HCT116 (cell line): ENCODE results near the gene RCBTB2. TPM values are rescaled to one million over a fixed set of nuclear protein-coding genes. Genes with fewer than 3 reads are reported as not detected.

Experiments
- ATAC-seq: fragments of 200-7000 bp; cut with Tn5 transposase; 2 replicates; pipeline ENCODE4 v1.9.1; 2020; ENCODE audit warnings: mild to moderate bottlenecking, moderate library complexity
- BruUV-seq: library from RNA; stranded (reverse); fragments of 400-500 nt; replicated peaks from 2 replicates; lab custom pipeline; 2021; lab: Mats Ljungman, UMichigan
- CTCF ChIA-PET: fragments of 300-600 bp; sonication (Branson Sonifier 250); formaldehyde crosslinking; loops from one replicate; lab custom pipeline; 2021; ENCODE audit warnings: antibody characterized with exemption; lab: Charles Lee
- POLR2A ChIA-PET: fragments of 300-600, 350-600 bp; sonication (Branson Sonifier 250); formaldehyde crosslinking; loops from one replicate; lab custom pipeline; 2021; ENCODE audit warnings: antibody characterized with exemption; lab: Charles Lee
- RAD21 ChIA-PET, 2 experiments: fragments of 300-600 bp; sonication (Branson Sonifier 250); formaldehyde crosslinking; loops; one replicate each; lab custom pipeline; 2023; ENCODE audit warnings: low total read pairs in 2 of 2; ENCODE audit not compliant: uncharacterized antibody in 2 of 2, unreplicated experiment in 2 of 2, low non-redundant PET in 1 of 2; lab: Charles Lee
- DNase-seq: peaks from one replicate; pipeline ENCODE4 v3.0.0-alpha.2; 2010; ENCODE audit warnings: low read depth, low spot score
- H2AFZ ChIP-seq: fragments of 200-600 bp; shearing (Covaris generic), sonication (generic); 2 replicates; pipeline ENCODE4 v1.6.1; 2017; ENCODE audit warnings: low read depth, mixed run types, mixed read lengths, antibody characterized with exemption, low read length; ENCODE audit not compliant: poor library complexity, severe bottlenecking
- H3K27ac ChIP-seq: 2 replicates; pipeline ENCODE4 v1.5.1; 2012; ENCODE audit warnings: low read depth, low read length
- H3K27me3 ChIP-seq: fragments of 200-600 bp; sonication (generic); 2 replicates; pipeline ENCODE4 v1.6.1; 2016; ENCODE audit warnings: mixed run types, low read length, mixed read lengths; ENCODE audit not compliant: insufficient read depth
- H3K36me3 ChIP-seq, 2 experiments: fragments of 200-500 bp in 1 of 2; fragments of 200-600 bp in 1 of 2; sonication (Bioruptor generic) in 1 of 2; sonication (generic) in 1 of 2; 2 replicates each; pipeline versions ENCODE4 v1.5.1 to v1.6.1; 2014 to 2016; ENCODE audit warnings: low read length in 2 of 2, inconsistent platforms in 1 of 2, mixed read lengths in 1 of 2, mixed run types in 1 of 2; ENCODE audit not compliant: insufficient read depth in 2 of 2, control insufficient read depth in 1 of 2
- H3K4me1 ChIP-seq, 2 experiments: fragments of 200-600 bp in 1 of 2; sonication (generic) in 1 of 2; 2 replicates each; pipeline versions ENCODE4 v1.5.1 to v1.6.1; 2012 to 2017; ENCODE audit warnings: low read length in 2 of 2, inconsistent platforms in 1 of 2, mild to moderate bottlenecking in 1 of 2, mixed read lengths in 1 of 2, mixed run types in 1 of 2, moderate library complexity in 1 of 2; ENCODE audit not compliant: insufficient read depth in 2 of 2, control insufficient read depth in 1 of 2
- H3K4me2 ChIP-seq: fragments of 200-600 bp; sonication (generic); 2 replicates; pipeline ENCODE4 v1.6.1; 2017; ENCODE audit warnings: mixed run types, low read length, mixed read lengths
- H3K4me3 ChIP-seq, 2 experiments: fragments of 200-600 bp in 1 of 2; sonication (generic) in 1 of 2; replicated peaks in 1 of 2; 2 replicates each; pipeline ENCODE4 v1.5.1; 2011 to 2016; ENCODE audit warnings: low read length in 2 of 2, control low read depth in 1 of 2, low read depth in 1 of 2, mild to moderate bottlenecking in 1 of 2, mixed read lengths in 1 of 2, mixed run types in 1 of 2
- H3K79me2 ChIP-seq: fragments of 200-600 bp; sonication (generic); 2 replicates; pipeline ENCODE4 v1.6.1; 2017; ENCODE audit warnings: mild to moderate bottlenecking, mixed run types, low read length, moderate library complexity, mixed read lengths; ENCODE audit not compliant: insufficient read depth
- H3K9ac ChIP-seq: fragments of 200-600 bp; sonication (generic); 2 replicates; pipeline ENCODE4 v1.6.1; 2016; ENCODE audit warnings: low read length, mixed read lengths
- H3K9me2 ChIP-seq: fragments of 200-600 bp; sonication (generic), shearing (Covaris generic); 2 replicates; pipeline ENCODE4 v1.6.1; 2017; ENCODE audit warnings: mixed run types, mild to moderate bottlenecking, moderate library complexity; ENCODE audit not compliant: insufficient read depth
- H3K9me3 ChIP-seq, 2 experiments: fragments of 200-500 bp in 1 of 2; fragments of 200-600 bp in 1 of 2; sonication (Bioruptor generic) in 1 of 2; sonication (generic) in 1 of 2; 2 replicates each; pipeline ENCODE4 v1.6.1; 2014 to 2017; ENCODE audit warnings: low read length in 2 of 2, mixed read lengths in 2 of 2, inconsistent platforms in 1 of 2, low read depth in 1 of 2, mild to moderate bottlenecking in 1 of 2, mixed run types in 1 of 2, moderate library complexity in 1 of 2; ENCODE audit not compliant: control insufficient read depth in 1 of 2, insufficient read depth in 1 of 2
- H4K20me1 ChIP-seq: fragments of 200-600 bp; sonication (generic), shearing (Covaris generic); 2 replicates; pipeline ENCODE4 v1.6.1; 2017; ENCODE audit warnings: mixed run types, mild to moderate bottlenecking, moderate library complexity; ENCODE audit not compliant: insufficient read depth
- ATF3 ChIP-seq: IDR thresholded peaks from 2 replicates; pipeline ENCODE4 v1.6.1; 2012
- CBX3 ChIP-seq: IDR thresholded peaks from 2 replicates; pipeline ENCODE4 v1.6.1; 2012; ENCODE audit warnings: low read depth
- CEBPB ChIP-seq: IDR thresholded peaks from 2 replicates; pipeline ENCODE4 v1.6.1; 2012; ENCODE audit warnings: low read depth
- EGR1 ChIP-seq: IDR thresholded peaks from 2 replicates; pipeline ENCODE4 v1.6.1; 2012; ENCODE audit warnings: low read depth
- ELF1 ChIP-seq: IDR thresholded peaks from 2 replicates; pipeline ENCODE4 v1.6.1; 2012; ENCODE audit warnings: low read depth, borderline replicate concordance
- EZH2 ChIP-seq: fragments of 200-600 bp; sonication (generic); IDR thresholded peaks from 2 replicates; pipeline ENCODE4 v1.6.1; 2017; ENCODE audit warnings: antibody characterized with exemption, mixed run types
- FOSL1 ChIP-seq: IDR thresholded peaks from 2 replicates; pipeline ENCODE4 v1.6.1; 2012; ENCODE audit warnings: low read depth
- JUND ChIP-seq: IDR thresholded peaks from 2 replicates; pipeline ENCODE4 v1.6.1; 2012
- POLR2AphosphoS5 ChIP-seq: IDR thresholded peaks from 2 replicates; pipeline ENCODE4 v1.6.1; 2011; ENCODE audit warnings: mild to moderate bottlenecking, low read depth, low read length, moderate library complexity
- RAD21 ChIP-seq: IDR thresholded peaks from 2 replicates; pipeline ENCODE4 v1.6.1; 2012; ENCODE audit warnings: low read depth, mild to moderate bottlenecking
- SIN3A ChIP-seq: IDR thresholded peaks from 2 replicates; pipeline ENCODE4 v1.6.1; 2012; ENCODE audit warnings: low read depth
- SP1 ChIP-seq: IDR thresholded peaks from 2 replicates; pipeline ENCODE4 v1.6.1; 2012; ENCODE audit warnings: low read depth
- SRF ChIP-seq: IDR thresholded peaks from 2 replicates; pipeline ENCODE4 v1.6.1; 2012; ENCODE audit warnings: low read depth
- TCF7L2 ChIP-seq: IDR thresholded peaks from 2 replicates; pipeline ENCODE4 v1.7.0; 2011; ENCODE audit warnings: borderline replicate concordance, inconsistent platforms; ENCODE audit not compliant: insufficient read depth, insufficient read length; ENCODE audit errors: extremely low read depth
- ZBTB33 ChIP-seq: IDR thresholded peaks from 2 replicates; pipeline ENCODE4 v1.6.1; 2011; ENCODE audit warnings: mild to moderate bottlenecking, low read length, moderate library complexity; ENCODE audit not compliant: insufficient replicate concordance; ENCODE audit errors: extremely low read depth
- ZNF274 ChIP-seq: fragments of 200-500 bp; sonication (Bioruptor generic); IDR thresholded peaks from 2 replicates; pipeline ENCODE4 v1.6.1; 2014; ENCODE audit warnings: mild to moderate bottlenecking, low read depth, low read length, inconsistent platforms
- intact Hi-C: fragments of 100-400 bp; cut with micrococcal nuclease; formaldehyde crosslinking; loops from 2 replicates; pipeline ENCODE4 v1.10.0; 2022
- total RNA-seq: library from RNA; stranded (reverse); gene quantifications from one replicate; pipeline ENCODE4 v1.2.1, GENCODE V29; 2021; ENCODE audit not compliant: unreplicated experiment
- TF ChIP-seq, protein P1 (sequence below), 3 experiments: fragments of 200-600 bp in 1 of 3; sonication (generic) in 1 of 3; IDR thresholded peaks in 2 of 3; conservative IDR thresholded peaks in 1 of 3; 2 replicates each; pipeline ENCODE4 v1.5.1; 2012 to 2017; ENCODE audit warnings: low read depth in 2 of 3, low read length in 2 of 3, antibody characterized with exemption in 1 of 3, borderline replicate concordance in 1 of 3, control low read depth in 1 of 3, mild to moderate bottlenecking in 1 of 3, mixed read lengths in 1 of 3, mixed run types in 1 of 3, moderate library complexity in 1 of 3; ENCODE audit not compliant: insufficient read depth in 1 of 3
- TF ChIP-seq, protein P2 (sequence below): IDR thresholded peaks from 2 replicates; pipeline ENCODE4 v1.6.1; 2012
- TF ChIP-seq, protein P3 (sequence below): IDR thresholded peaks from 2 replicates; pipeline ENCODE4 v1.6.1; 2012; ENCODE audit warnings: low read depth

Gene RCBTB2
- total RNA-seq, 1 experiment from 2014 or later, result 1.3 TPM

DNA sequence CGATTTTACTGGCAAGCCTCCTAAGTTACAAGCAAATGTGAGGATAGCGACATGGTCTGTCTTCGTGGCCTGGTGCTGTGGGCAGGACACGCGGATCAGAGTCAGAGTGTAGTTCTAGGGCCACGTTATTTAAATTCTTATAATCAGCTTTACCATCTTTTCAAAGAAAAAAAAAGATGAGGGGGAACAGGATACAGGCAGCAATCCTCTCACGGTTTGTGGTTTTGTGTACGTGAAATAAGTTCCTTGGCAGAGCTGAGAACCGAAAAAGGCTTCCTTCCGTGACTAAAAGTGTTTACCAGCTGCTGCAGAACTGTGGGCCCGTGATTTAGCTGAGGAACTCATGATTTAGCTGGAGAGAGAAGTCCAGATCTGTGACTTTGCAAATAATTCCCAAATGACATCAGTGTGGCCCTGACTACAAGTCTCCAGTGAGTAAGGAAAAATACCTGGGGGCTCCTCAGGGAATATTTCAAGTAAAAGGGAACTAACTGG, 27.2 kb downstream of the RCBTB2 start:
- DNase-seq (no peak), ATAC-seq (no peak)
- intact Hi-C loops, result no loop called here
- Histone ChIP-seq H3K4me1 (no peaks in the 10 kb centered on the region), H3K79me2 (no peaks in the 10 kb centered on the region), H4K20me1 (no peaks in the 10 kb centered on the region), H3K9me2 (no peaks in the 10 kb centered on the region), H3K36me3 (no peaks in the 10 kb centered on the region), H3K27ac (no peak overlapping the region), H3K9ac (no peak overlapping the region), H3K27me3 (no peaks in the 10 kb centered on the region), H3K9me3 (no peaks in the 10 kb centered on the region), H3K4me3 (no peak overlapping the region), H2AFZ (no peak overlapping the region), H3K4me2 (no peak overlapping the region)
- no TSS peak for BruUV-seq
- TF ChIP-seq ELF1 (no peak), ZBTB33 (no peak), ATF3 (no peak), EGR1 (no peak), ZNF274 (no peak), SP1 (no peak), CBX3 (no peak), FOSL1 (no peak), TCF7L2 (no peak), SRF (no peak), CEBPB (no peak), JUND (no peak), RAD21 (no peak), EZH2 (no peak), SIN3A (no peak), POLR2AphosphoS5 (no peak)
- TF ChIP-seq, protein P1, sequence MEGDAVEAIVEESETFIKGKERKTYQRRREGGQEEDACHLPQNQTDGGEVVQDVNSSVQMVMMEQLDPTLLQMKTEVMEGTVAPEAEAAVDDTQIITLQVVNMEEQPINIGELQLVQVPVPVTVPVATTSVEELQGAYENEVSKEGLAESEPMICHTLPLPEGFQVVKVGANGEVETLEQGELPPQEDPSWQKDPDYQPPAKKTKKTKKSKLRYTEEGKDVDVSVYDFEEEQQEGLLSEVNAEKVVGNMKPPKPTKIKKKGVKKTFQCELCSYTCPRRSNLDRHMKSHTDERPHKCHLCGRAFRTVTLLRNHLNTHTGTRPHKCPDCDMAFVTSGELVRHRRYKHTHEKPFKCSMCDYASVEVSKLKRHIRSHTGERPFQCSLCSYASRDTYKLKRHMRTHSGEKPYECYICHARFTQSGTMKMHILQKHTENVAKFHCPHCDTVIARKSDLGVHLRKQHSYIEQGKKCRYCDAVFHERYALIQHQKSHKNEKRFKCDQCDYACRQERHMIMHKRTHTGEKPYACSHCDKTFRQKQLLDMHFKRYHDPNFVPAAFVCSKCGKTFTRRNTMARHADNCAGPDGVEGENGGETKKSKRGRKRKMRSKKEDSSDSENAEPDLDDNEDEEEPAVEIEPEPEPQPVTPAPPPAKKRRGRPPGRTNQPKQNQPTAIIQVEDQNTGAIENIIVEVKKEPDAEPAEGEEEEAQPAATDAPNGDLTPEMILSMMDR (IDR thresholded peaks at IDR 0.05 in 2 of 3, conservative IDR thresholded peaks at IDR 0.05 in 1 of 3; ENCODE audit: borderline replicate concordance in 1 of 3, insufficient read depth in 1 of 3, low read depth in 2 of 3, low read length in 2 of 3), result no peak
- TF ChIP-seq, protein P2, sequence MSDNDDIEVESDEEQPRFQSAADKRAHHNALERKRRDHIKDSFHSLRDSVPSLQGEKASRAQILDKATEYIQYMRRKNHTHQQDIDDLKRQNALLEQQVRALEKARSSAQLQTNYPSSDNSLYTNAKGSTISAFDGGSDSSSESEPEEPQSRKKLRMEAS, result no peak
- TF ChIP-seq, protein P3, sequence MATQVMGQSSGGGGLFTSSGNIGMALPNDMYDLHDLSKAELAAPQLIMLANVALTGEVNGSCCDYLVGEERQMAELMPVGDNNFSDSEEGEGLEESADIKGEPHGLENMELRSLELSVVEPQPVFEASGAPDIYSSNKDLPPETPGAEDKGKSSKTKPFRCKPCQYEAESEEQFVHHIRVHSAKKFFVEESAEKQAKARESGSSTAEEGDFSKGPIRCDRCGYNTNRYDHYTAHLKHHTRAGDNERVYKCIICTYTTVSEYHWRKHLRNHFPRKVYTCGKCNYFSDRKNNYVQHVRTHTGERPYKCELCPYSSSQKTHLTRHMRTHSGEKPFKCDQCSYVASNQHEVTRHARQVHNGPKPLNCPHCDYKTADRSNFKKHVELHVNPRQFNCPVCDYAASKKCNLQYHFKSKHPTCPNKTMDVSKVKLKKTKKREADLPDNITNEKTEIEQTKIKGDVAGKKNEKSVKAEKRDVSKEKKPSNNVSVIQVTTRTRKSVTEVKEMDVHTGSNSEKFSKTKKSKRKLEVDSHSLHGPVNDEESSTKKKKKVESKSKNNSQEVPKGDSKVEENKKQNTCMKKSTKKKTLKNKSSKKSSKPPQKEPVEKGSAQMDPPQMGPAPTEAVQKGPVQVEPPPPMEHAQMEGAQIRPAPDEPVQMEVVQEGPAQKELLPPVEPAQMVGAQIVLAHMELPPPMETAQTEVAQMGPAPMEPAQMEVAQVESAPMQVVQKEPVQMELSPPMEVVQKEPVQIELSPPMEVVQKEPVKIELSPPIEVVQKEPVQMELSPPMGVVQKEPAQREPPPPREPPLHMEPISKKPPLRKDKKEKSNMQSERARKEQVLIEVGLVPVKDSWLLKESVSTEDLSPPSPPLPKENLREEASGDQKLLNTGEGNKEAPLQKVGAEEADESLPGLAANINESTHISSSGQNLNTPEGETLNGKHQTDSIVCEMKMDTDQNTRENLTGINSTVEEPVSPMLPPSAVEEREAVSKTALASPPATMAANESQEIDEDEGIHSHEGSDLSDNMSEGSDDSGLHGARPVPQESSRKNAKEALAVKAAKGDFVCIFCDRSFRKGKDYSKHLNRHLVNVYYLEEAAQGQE, result no peak
- RAD21 ChIA-PET, result no interaction called here
- CTCF ChIA-PET, result no interaction called here
- POLR2A ChIA-PET, result no interaction called here
